Peyer's patch (tissue), 4 donors: ENCODE data around the gene NCL.

ENCODE experiments used
- CTCF ChIP-seq, 6 experiments: fragments of 450-650 bp in 4 of 6; fragments of 200-600 bp in 2 of 6; sonication (generic) in 1 of 6; IDR thresholded peaks; one replicate each; pipeline ENCODE4 v1.5.1; 2017 to 2019; ENCODE audit warnings: antibody characterized with exemption in 6 of 6, mild to moderate bottlenecking in 3 of 6, moderate library complexity in 1 of 6
- POLR2A ChIP-seq, 2 donors: fragments of 450-650 bp; IDR thresholded peaks; one replicate each; pipeline ENCODE4 v1.5.1; 2017; ENCODE audit warnings: antibody characterized with exemption in 2 of 2, mild to moderate bottlenecking in 2 of 2, moderate library complexity in 2 of 2

DNA sequence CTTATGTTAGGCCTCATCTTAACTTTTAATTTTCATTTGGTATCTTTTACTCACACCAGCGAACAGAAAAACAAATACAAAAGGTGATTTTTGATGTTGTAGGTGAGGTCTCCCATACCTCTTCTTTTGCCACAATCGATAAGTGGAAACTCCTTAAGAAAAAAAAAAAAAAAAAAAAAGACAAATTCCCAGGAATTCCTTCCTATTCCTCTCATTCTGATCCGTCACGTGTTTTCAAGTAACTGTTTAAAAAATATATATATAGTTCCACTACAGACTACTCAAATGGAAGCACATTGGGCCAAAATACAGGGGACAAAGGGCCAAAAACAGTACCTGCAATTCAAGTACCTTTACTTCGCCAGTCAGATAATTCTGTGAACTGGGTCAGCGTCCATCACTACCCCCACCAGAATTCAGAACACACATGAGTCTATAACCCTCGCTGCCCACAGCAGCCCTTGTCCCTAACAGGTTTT is 49.5 kb upstream of the NCL start:
- TF ChIP-seq CTCF (IDR thresholded peaks at IDR 0.05) (no peak), POLR2A (IDR thresholded peaks at IDR 0.05) (no peak)
